Esophagus squamous epithelium (tissue), 4 donors: ENCODE results near the gene BBS9.

Source experiments
- CTCF ChIP-seq, 6 experiments: fragments of 450-650 bp in 4 of 6; fragments of 200-600 bp in 2 of 6; sonication (generic) in 2 of 6; IDR thresholded peaks; one replicate each; pipeline ENCODE4 v1.5.1; 2016 to 2019; ENCODE audit warnings: antibody characterized with exemption in 6 of 6, mild to moderate bottlenecking in 4 of 6, moderate library complexity in 4 of 6
- POLR2A ChIP-seq, 4 donors: fragments of 450-650 bp; IDR thresholded peaks; one replicate each; pipeline ENCODE4 v1.6.1; 2017; ENCODE audit warnings: antibody characterized with exemption in 4 of 4, mild to moderate bottlenecking in 4 of 4, moderate library complexity in 3 of 4

- TF ChIP-seq CTCF (IDR thresholded peaks at IDR 0.05): no peak
- no peak for TF ChIP-seq POLR2A (IDR thresholded peaks at IDR 0.05)
Observed at GRCh38 chr7:33354201-33354600, 224.8 kb downstream of the BBS9 start.
